Astrocyte (in vitro differentiated cells and primary cell): Measurements from ENCODE around the gene LRRC2.

Experiments
- CTCF ChIP-seq: IDR thresholded peaks from 2 replicates; pipeline ENCODE4 v1.5.1; 2011; ENCODE audit warnings: low read depth, mild to moderate bottlenecking, inconsistent platforms, low read length, moderate library complexity; ENCODE audit not compliant: insufficient read depth
- EZH2 ChIP-seq: IDR thresholded peaks from 2 replicates; pipeline ENCODE4 v1.6.1; 2012; ENCODE audit warnings: mild to moderate bottlenecking, low read length, inconsistent platforms; ENCODE audit not compliant: insufficient read depth

- TF ChIP-seq EZH2 (no peak), CTCF (no peak)
Measured at GRCh38 chr3:46479021-46479420, 87.1 kb downstream of the LRRC2 start.
